Activated CD8-positive, alpha-beta memory T cell treated with anti-CD3 and anti-CD28 coated beads, Interleukin-2, amount 10 ng/mL, durations not matched to agents 7 days and 5 days (primary cell): Measurements from ENCODE around the gene TMEM140. TPM values are rescaled to one million over a fixed set of nuclear protein-coding genes. Genes with fewer than 3 reads are reported as not detected.

Experiments used
- ATAC-seq: fragments of 150-1000 bp; cut with Tn5 transposase; one replicate; pipeline ENCODE4 v1.10.0; 2021; ENCODE audit warnings: moderate library complexity
- CTCF ChIA-PET: fragments of 350-600 bp; sonication (Branson Sonifier 250); formaldehyde crosslinking; loops from one replicate; lab custom pipeline; 2021; ENCODE audit warnings: antibody characterized with exemption; lab: Charles Lee
- DNase-seq: peaks from one replicate; pipeline ENCODE4 v3.0.0-alpha.2; 2020
- H3K27ac Mint-ChIP-seq: one replicate; pipeline ENCODE4 v1.8.0; 2021; ENCODE audit warnings: mild to moderate bottlenecking, mixed read lengths
- H3K27me3 Mint-ChIP-seq: one replicate; pipeline ENCODE4 v1.8.0; 2021; ENCODE audit warnings: mixed read lengths
- H3K36me3 Mint-ChIP-seq: one replicate; pipeline ENCODE4 v1.8.0; 2021; ENCODE audit warnings: mild to moderate bottlenecking, mixed read lengths
- H3K4me1 Mint-ChIP-seq: one replicate; pipeline ENCODE4 v1.8.0; 2021; ENCODE audit warnings: mixed read lengths
- H3K4me3 Mint-ChIP-seq: one replicate; pipeline ENCODE4 v1.8.0; 2021; ENCODE audit warnings: mild to moderate bottlenecking, moderate library complexity, mixed read lengths
- H3K9me3 Mint-ChIP-seq: one replicate; pipeline ENCODE4 v1.8.0; 2022; ENCODE audit warnings: low read depth, mixed read lengths
- total RNA-seq, 2 experiments: library from RNA; stranded (reverse); gene quantifications; one replicate each; pipeline ENCODE4 v1.2.3, GENCODE V29; 2021

Gene TMEM140
- total RNA-seq, 2 experiments from 2014 or later = 19.9 to 27.5 TPM

GRCh38 chr7:135181261-135181928 lies 33.5 kb downstream of the TMEM140 start:
- peaks cover 6% of the 10 kb centered on the region for H3K4me1 Mint-ChIP-seq
- H3K9me3 Mint-ChIP-seq = peaks cover 20% of the 10 kb centered on the region
- H3K4me3 Mint-ChIP-seq = no peak overlapping the region
- no peak for DNase-seq
- H3K27me3 Mint-ChIP-seq = no peaks in the 10 kb centered on the region
- peaks cover 54% of the 10 kb centered on the region for H3K36me3 Mint-ChIP-seq
- ATAC-seq = no peak
- no peak overlapping the region for H3K27ac Mint-ChIP-seq
- CTCF ChIA-PET = no interaction called here

GRCh38 chr7:135181929-135182678 lies 34.2 kb downstream of the TMEM140 start:
- H3K4me1 Mint-ChIP-seq = peaks cover 12% of the 10 kb centered on the region
- H3K27ac Mint-ChIP-seq = no peak overlapping the region
- no peak overlapping the region for H3K4me3 Mint-ChIP-seq
- DNase-seq (peak; percentile 7), ATAC-seq (no peak)
- H3K27me3 Mint-ChIP-seq = no peaks in the 10 kb centered on the region
- H3K36me3 Mint-ChIP-seq = peaks cover 59% of the 10 kb centered on the region
- CTCF ChIA-PET = no interaction called here
- peaks cover 20% of the 10 kb centered on the region for H3K9me3 Mint-ChIP-seq

- no peak for ATAC-seq
- Mint-ChIP-seq H3K9me3 (peaks cover 20% of the 10 kb centered on the region), H3K27ac (no peak overlapping the region), H3K36me3 (peaks cover 66% of the 10 kb centered on the region), H3K27me3 (no peaks in the 10 kb centered on the region), H3K4me1 (peaks cover 16% of the 10 kb centered on the region), H3K4me3 (no peak overlapping the region)
- peak; percentile 9 for DNase-seq
- CTCF ChIA-PET = no interaction called here
Measured at GRCh38 chr7:135183478-135183877, 35.6 kb downstream of the TMEM140 start.

- Mint-ChIP-seq H3K9me3 (peaks cover 20% of the 10 kb centered on the region), H3K27ac (no peak overlapping the region), H3K4me1 (peaks cover 16% of the 10 kb centered on the region), H3K36me3 (peaks cover 67% of the 10 kb centered on the region), H3K4me3 (no peak overlapping the region), H3K27me3 (no peaks in the 10 kb centered on the region)
- ATAC-seq = no peak
- CTCF ChIA-PET = no interaction called here
- peak; percentile 9 for DNase-seq
Measured at GRCh38 chr7:135184254-135184841, 36.5 kb downstream of the TMEM140 start.

GRCh38 chr7:135185471-135186260 lies 37.8 kb downstream of the TMEM140 start:
- peaks cover 16% of the 10 kb centered on the region for H3K4me1 Mint-ChIP-seq

GRCh38 chr7:135186261-135186540 lies 38.3 kb downstream of the TMEM140 start:
- Mint-ChIP-seq H3K27ac (no peak overlapping the region), H3K4me3 (no peak overlapping the region), H3K4me1 (peaks cover 16% of the 10 kb centered on the region), H3K9me3 (peaks cover 16% of the 10 kb centered on the region), H3K27me3 (no peaks in the 10 kb centered on the region), H3K36me3 (peaks cover 61% of the 10 kb centered on the region)
- no peak for DNase-seq
- no peak for ATAC-seq
- CTCF ChIA-PET = interaction anchor here (1.1 to 1.2 kb wide), 2 partner anchors 17 to 76 kb away, joined by 3 read pairs; no protein-coding TSS in a partner anchor

More at GRCh38 chr7:135185471-135186260, 37.8 kb downstream of the TMEM140 start:
- CTCF ChIA-PET = interaction anchor here (1.1 to 1.2 kb wide), 2 partner anchors 17 to 75 kb away, joined by 3 read pairs; no protein-coding TSS in a partner anchor
- Mint-ChIP-seq H3K9me3 (peaks cover 18% of the 10 kb centered on the region), H3K27ac (no peak overlapping the region), H3K27me3 (no peaks in the 10 kb centered on the region), H3K36me3 (peaks cover 62% of the 10 kb centered on the region), H3K4me3 (no peak overlapping the region)
- peak; percentile 35 for DNase-seq
- ATAC-seq = no peak

GRCh38 chr7:135186841-135187253 lies 39.0 kb downstream of the TMEM140 start:
- Mint-ChIP-seq H3K27me3 (no peaks in the 10 kb centered on the region), H3K4me1 (peaks cover 16% of the 10 kb centered on the region), H3K4me3 (no peak overlapping the region), H3K36me3 (peaks cover 59% of the 10 kb centered on the region), H3K9me3 (peaks cover 10% of the 10 kb centered on the region), H3K27ac (no peak overlapping the region)
- CTCF ChIA-PET = interaction anchor here (1.2 kb wide), 1 partner anchor 18 kb away, joined by 3 read pairs; no protein-coding TSS in a partner anchor
- DNase-seq = peak; percentile 43
- no peak for ATAC-seq

- DNase-seq (peak; percentile 9), ATAC-seq (no peak)
- CTCF ChIA-PET = no interaction called here
- peaks cover 2% of the 10 kb centered on the region for H3K9me3 Mint-ChIP-seq
- H3K4me3 Mint-ChIP-seq = no peak overlapping the region
- H3K27ac Mint-ChIP-seq = no peak overlapping the region
- H3K27me3 Mint-ChIP-seq = no peaks in the 10 kb centered on the region
- peaks cover 16% of the 10 kb centered on the region for H3K4me1 Mint-ChIP-seq
- H3K36me3 Mint-ChIP-seq = peaks cover 49% of the 10 kb centered on the region
Measured at GRCh38 chr7:135188298-135188984, 40.6 kb downstream of the TMEM140 start.

- H3K27ac Mint-ChIP-seq = no peak overlapping the region
- ATAC-seq (no peak), DNase-seq (peak; percentile 12)
- H3K36me3 Mint-ChIP-seq = peaks cover 41% of the 10 kb centered on the region
- H3K4me3 Mint-ChIP-seq = no peak overlapping the region
- no peaks in the 10 kb centered on the region for H3K9me3 Mint-ChIP-seq
- H3K4me1 Mint-ChIP-seq = peaks cover 16% of the 10 kb centered on the region
- H3K27me3 Mint-ChIP-seq = no peaks in the 10 kb centered on the region
- CTCF ChIA-PET = no interaction called here
Measured at GRCh38 chr7:135189221-135189662, 41.4 kb downstream of the TMEM140 start.

- CTCF ChIA-PET = no interaction called here
- peak; percentile 8 for DNase-seq
- H3K27me3 Mint-ChIP-seq = no peaks in the 10 kb centered on the region
- ATAC-seq = no peak
- no peak overlapping the region for H3K4me3 Mint-ChIP-seq
- H3K36me3 Mint-ChIP-seq = peaks cover 35% of the 10 kb centered on the region
- H3K27ac Mint-ChIP-seq = no peak overlapping the region
- no peaks in the 10 kb centered on the region for H3K9me3 Mint-ChIP-seq
- H3K4me1 Mint-ChIP-seq = peaks cover 16% of the 10 kb centered on the region
Measured at GRCh38 chr7:135189961-135190360, 42.1 kb downstream of the TMEM140 start.

- DNase-seq (no peak), ATAC-seq (no peak)
- Mint-ChIP-seq H3K4me3 (no peak overlapping the region), H3K9me3 (no peaks in the 10 kb centered on the region), H3K36me3 (peaks cover 29% of the 10 kb centered on the region), H3K27ac (no peak overlapping the region), H3K4me1 (peaks cover 16% of the 10 kb centered on the region), H3K27me3 (no peaks in the 10 kb centered on the region)
- CTCF ChIA-PET = no interaction called here
Measured at GRCh38 chr7:135190703-135191102, 42.8 kb downstream of the TMEM140 start.

GRCh38 chr7:135192914-135193536 lies 45.2 kb downstream of the TMEM140 start:
- Mint-ChIP-seq H3K4me1 (no peaks in the 10 kb centered on the region), H3K4me3 (no peak overlapping the region), H3K27ac (no peak overlapping the region), H3K27me3 (no peaks in the 10 kb centered on the region), H3K9me3 (no peaks in the 10 kb centered on the region), H3K36me3 (peaks cover 13% of the 10 kb centered on the region)
- ATAC-seq = no peak
- DNase-seq = no peak
- CTCF ChIA-PET = no interaction called here
